Measurements from ENCODE around the gene USP49. TPM values are rescaled to one million over a fixed set of nuclear protein-coding genes. Genes with fewer than 3 reads are reported as not detected.

USP49 gene
- total and polyA plus RNA-seq, 2 of the 13 experiments (the other 11 are each of a cell fraction or from before 2014, with no cell fraction given) = 2.9 to 4.3 TPM

- H3K27me3 ChIP-seq (ENCODE audit: control insufficient read depth in 1 of 2, insufficient read depth in 2 of 2, low read length in 2 of 2) = no peaks in the 10 kb centered on the region
- no TSS peak for BruUV-seq (replicated peaks)
- peaks cover 7% of the 10 kb centered on the region; the same call in 1 of the 2 replicates for H4K20me1 ChIP-seq (ENCODE audit: insufficient read depth, low read length)
- WGBS (ENCODE audit: low lambda C conversion rate) = 91% methylated on average over 5 of the region's 5 CpGs
- no peak for FAIRE-seq
- peaks cover 4 to 16% of the 10 kb centered on the region in 2 experiments; a peak in 4 of 5 replicates for H3K36me3 ChIP-seq (replicated peaks in 1 of 2; ENCODE audit: control insufficient read depth in 1 of 2, insufficient read depth in 2 of 2, low read length in 2 of 2)
- no peak overlapping the region for H2AFZ ChIP-seq (ENCODE audit: low read length)
- H3K9me3 ChIP-seq (ENCODE audit: low read length) = no peaks in the 10 kb centered on the region
- H3K27ac ChIP-seq (ENCODE audit: extremely low read length, insufficient read depth, low read length) = no peak overlapping the region
- DNase-seq (ENCODE audit: low spot score) = no peak
- peaks cover 39% of the 10 kb centered on the region for H3K4me1 ChIP-seq (ENCODE audit: insufficient read depth, low read length)
- CTCF ChIA-PET (ENCODE audit: low intra/inter-chr PET ratio, low total read pairs) = no interaction called here
- H3K4me3 ChIP-seq (replicated peaks in 1 of 3; ENCODE audit: insufficient read depth in 1 of 3, low read depth in 2 of 3, low read length in 3 of 3) = no peak overlapping the region
- intact Hi-C loops (cut with micrococcal nuclease; ENCODE audit: unreplicated experiment) (loop anchor here (5.0 kb wide), 1 partner anchor 156 kb away; the partner anchor contains the start of gene PRICKLE4), in situ Hi-C loops (cut with HindIII; ENCODE audit: extremely low pct_ligation_motif_present, low pct_unique_long_range_greater_than_20kb) (loop anchor here (5.0 kb wide), 1 partner anchor 104 kb away; no protein-coding TSS in a partner anchor)
- POLR2A ChIA-PET = interaction anchor here (1.4 to 7.4 kb wide), 2 partner anchors 17 kb away, joined by 5 to 45 read pairs; partner anchors contain the start of genes BYSL and MED20
- no peaks in the 10 kb centered on the region for H3K79me2 ChIP-seq (ENCODE audit: insufficient read depth, low read length)
- ATAC-seq = no peak
- no peak overlapping the region for H3K4me2 ChIP-seq (ENCODE audit: low read depth, low read length)
- H3K9ac ChIP-seq (ENCODE audit: insufficient read depth, low read depth, low read length) = no peak overlapping the region
- no peak for TF ChIP-seq ARID5B (CRISPR knock-in tag; IDR thresholded peaks at IDR 0.05)
- TF ChIP-seq ZNF318 (CRISPR knock-in tag; IDR thresholded peaks at IDR 0.05) = no peak
- TF ChIP-seq E2F5 (CRISPR knock-in tag; conservative IDR thresholded peaks at IDR 0.05) = no peak
- TF ChIP-seq HIC2 (CRISPR knock-in tag; IDR thresholded peaks at IDR 0.05; ENCODE audit: low read depth) = no peak
- no peak for TF ChIP-seq SOX6 (IDR thresholded peaks at IDR 0.05)
- TF ChIP-seq SOX6 (CRISPR knock-in tag; IDR thresholded peaks at IDR 0.05) = no peak
These were observed 43.5 kb upstream of the USP49 start for GRCh38 chr6:41938590-41939175.
